ENCODE results near the gene NRN1L.

NRN1L gene

DNA sequence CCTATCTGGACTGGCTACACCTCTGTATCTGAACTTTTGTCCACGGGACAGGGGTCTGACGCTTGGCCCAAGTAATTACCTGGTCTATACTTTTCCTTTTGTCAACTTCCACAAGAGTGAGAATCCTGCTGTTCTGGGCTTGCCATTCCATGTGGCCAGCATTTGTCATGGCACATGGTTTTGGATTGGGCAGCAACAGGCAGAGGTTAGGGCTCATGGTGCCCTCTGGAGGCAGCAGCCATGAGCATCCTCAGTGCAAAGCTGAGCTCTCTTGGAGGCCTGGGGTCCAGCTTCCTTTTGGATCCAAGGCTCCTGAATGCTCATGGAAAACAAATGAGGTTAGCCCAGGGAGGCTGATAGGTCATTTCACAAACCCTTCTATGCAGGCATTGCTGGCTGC lies 19.4 kb upstream of the NRN1L start:
- Histone ChIP-seq H3K4me1 (ENCODE audit: insufficient read depth, poor library complexity, severe bottlenecking) (peaks cover 9% of the 10 kb centered on the region), H3K4me3 (ENCODE audit: severe bottlenecking) (no peak overlapping the region), H3K9me3 (ENCODE audit: severe bottlenecking) (no peaks in the 10 kb centered on the region), H3K27ac (ENCODE audit: poor library complexity, severe bottlenecking) (no peak overlapping the region), H3K27me3 (ENCODE audit: insufficient read depth, poor library complexity, severe bottlenecking) (no peaks in the 10 kb centered on the region), H3K36me3 (ENCODE audit: low read depth) (peaks cover 72% of the 10 kb centered on the region)
- ATAC-seq (ENCODE audit: low read depth) (peak; percentile 55; the same call in 2 of the 3 replicates), DNase-seq (ENCODE audit: low spot score) (no peak)
- TF ChIP-seq, protein P1, sequence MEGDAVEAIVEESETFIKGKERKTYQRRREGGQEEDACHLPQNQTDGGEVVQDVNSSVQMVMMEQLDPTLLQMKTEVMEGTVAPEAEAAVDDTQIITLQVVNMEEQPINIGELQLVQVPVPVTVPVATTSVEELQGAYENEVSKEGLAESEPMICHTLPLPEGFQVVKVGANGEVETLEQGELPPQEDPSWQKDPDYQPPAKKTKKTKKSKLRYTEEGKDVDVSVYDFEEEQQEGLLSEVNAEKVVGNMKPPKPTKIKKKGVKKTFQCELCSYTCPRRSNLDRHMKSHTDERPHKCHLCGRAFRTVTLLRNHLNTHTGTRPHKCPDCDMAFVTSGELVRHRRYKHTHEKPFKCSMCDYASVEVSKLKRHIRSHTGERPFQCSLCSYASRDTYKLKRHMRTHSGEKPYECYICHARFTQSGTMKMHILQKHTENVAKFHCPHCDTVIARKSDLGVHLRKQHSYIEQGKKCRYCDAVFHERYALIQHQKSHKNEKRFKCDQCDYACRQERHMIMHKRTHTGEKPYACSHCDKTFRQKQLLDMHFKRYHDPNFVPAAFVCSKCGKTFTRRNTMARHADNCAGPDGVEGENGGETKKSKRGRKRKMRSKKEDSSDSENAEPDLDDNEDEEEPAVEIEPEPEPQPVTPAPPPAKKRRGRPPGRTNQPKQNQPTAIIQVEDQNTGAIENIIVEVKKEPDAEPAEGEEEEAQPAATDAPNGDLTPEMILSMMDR (IDR thresholded peaks at IDR 0.05; ENCODE audit: poor library complexity, severe bottlenecking) = peak; percentile 52

- ATAC-seq (ENCODE audit: low read depth) (no peak), DNase-seq (ENCODE audit: low spot score) (no peak)
- TF ChIP-seq, protein P1 (IDR thresholded peaks at IDR 0.05; ENCODE audit: poor library complexity, severe bottlenecking) = no peak
- H3K4me1 ChIP-seq (ENCODE audit: insufficient read depth, poor library complexity, severe bottlenecking) = no peaks in the 10 kb centered on the region
- H3K27me3 ChIP-seq (ENCODE audit: insufficient read depth, poor library complexity, severe bottlenecking) = no peaks in the 10 kb centered on the region
- no peak overlapping the region for H3K4me3 ChIP-seq (ENCODE audit: severe bottlenecking)
- peaks cover 71% of the 10 kb centered on the region for H3K36me3 ChIP-seq (ENCODE audit: low read depth)
- H3K9me3 ChIP-seq (ENCODE audit: severe bottlenecking) = no peaks in the 10 kb centered on the region
- no peak overlapping the region for H3K27ac ChIP-seq (ENCODE audit: poor library complexity, severe bottlenecking)
Measured at GRCh38 chr16:67868290-67868689, 16.4 kb upstream of the NRN1L start.

- no peak for DNase-seq (ENCODE audit: low spot score)
- Histone ChIP-seq H3K4me1 (ENCODE audit: insufficient read depth, poor library complexity, severe bottlenecking) (peaks cover 8% of the 10 kb centered on the region), H3K27me3 (ENCODE audit: insufficient read depth, poor library complexity, severe bottlenecking) (no peaks in the 10 kb centered on the region), H3K4me3 (ENCODE audit: severe bottlenecking) (no peak overlapping the region), H3K27ac (ENCODE audit: poor library complexity, severe bottlenecking) (peak overlapping the region; percentile 2), H3K36me3 (ENCODE audit: low read depth) (peaks cover 70% of the 10 kb centered on the region), H3K9me3 (ENCODE audit: severe bottlenecking) (no peaks in the 10 kb centered on the region)
- TF ChIP-seq, protein P1 (IDR thresholded peaks at IDR 0.05; ENCODE audit: poor library complexity, severe bottlenecking) = no peak
- ATAC-seq (ENCODE audit: low read depth) = no peak
Measured at GRCh38 chr16:67869653-67870052, 15.0 kb upstream of the NRN1L start.

GRCh38 chr16:67871256-67871655 lies 13.4 kb upstream of the NRN1L start:
- Histone ChIP-seq H3K27me3 (ENCODE audit: insufficient read depth, poor library complexity, severe bottlenecking) (no peaks in the 10 kb centered on the region), H3K4me3 (ENCODE audit: severe bottlenecking) (no peak overlapping the region), H3K36me3 (ENCODE audit: low read depth) (peaks cover 61% of the 10 kb centered on the region), H3K4me1 (ENCODE audit: insufficient read depth, poor library complexity, severe bottlenecking) (peaks cover 8% of the 10 kb centered on the region), H3K9me3 (ENCODE audit: severe bottlenecking) (no peaks in the 10 kb centered on the region), H3K27ac (ENCODE audit: poor library complexity, severe bottlenecking) (peak overlapping the region; percentile 2)
- ATAC-seq (ENCODE audit: low read depth) (no peak), DNase-seq (ENCODE audit: low spot score) (no peak)
- TF ChIP-seq, protein P1 (IDR thresholded peaks at IDR 0.05; ENCODE audit: poor library complexity, severe bottlenecking) = no peak

GRCh38 chr16:67872131-67872630 lies 12.5 kb upstream of the NRN1L start:
- Histone ChIP-seq H3K4me1 (ENCODE audit: insufficient read depth, poor library complexity, severe bottlenecking) (peaks cover 8% of the 10 kb centered on the region), H3K9me3 (ENCODE audit: severe bottlenecking) (no peaks in the 10 kb centered on the region), H3K27ac (ENCODE audit: poor library complexity, severe bottlenecking) (peak overlapping the region; percentile 49), H3K4me3 (ENCODE audit: severe bottlenecking) (no peak overlapping the region), H3K36me3 (ENCODE audit: low read depth) (peaks cover 58% of the 10 kb centered on the region), H3K27me3 (ENCODE audit: insufficient read depth, poor library complexity, severe bottlenecking) (no peaks in the 10 kb centered on the region)
- DNase-seq (ENCODE audit: low spot score) = no peak
- ATAC-seq (ENCODE audit: low read depth) = no peak
- TF ChIP-seq, protein P1 (IDR thresholded peaks at IDR 0.05; ENCODE audit: poor library complexity, severe bottlenecking) = no peak
